Neutrophil (primary cell): ENCODE measurements around the gene GRM1.
"Not testable (repeated sequence)": the region's sequence is repeated elsewhere in the genome, so short reads cannot be mapped to it uniquely, and the experiment has no call there.

Source experiments
- H3K27ac ChIP-seq: fragments of 200-600 bp; sonication (generic); 2 replicates; pipeline ENCODE4 v1.5.1; 2016; ENCODE audit warnings: mild to moderate bottlenecking, moderate library complexity
- H3K27me3 ChIP-seq: fragments of 200-600 bp; sonication (generic); 2 replicates; pipeline ENCODE4 v1.6.0; 2016; ENCODE audit warnings: mild to moderate bottlenecking
- H3K36me3 ChIP-seq: fragments of 200-600 bp; sonication (generic); 2 replicates; pipeline ENCODE4 v1.5.1; 2017
- H3K4me1 ChIP-seq, 2 experiments: fragments of 200-600 bp in 1 of 2; sonication (generic) in 1 of 2; 1 replicate in 1 of 2; 2 replicates in 1 of 2; pipeline versions ENCODE4 v1.5.1 to v1.6.1; 2013 to 2016; ENCODE audit warnings: low read depth in 1 of 2, low read length in 1 of 2, mild to moderate bottlenecking in 1 of 2, moderate library complexity in 1 of 2; ENCODE audit not compliant: control insufficient read depth in 1 of 2, insufficient read depth in 1 of 2
- H3K4me3 ChIP-seq, 2 experiments: fragments of 200-600 bp in 1 of 2; sonication (generic) in 1 of 2; 1 replicate in 1 of 2; 2 replicates in 1 of 2; pipeline ENCODE4 v1.5.1; 2013 to 2016; ENCODE audit warnings: low read depth in 1 of 2, low read length in 1 of 2, mild to moderate bottlenecking in 1 of 2, moderate library complexity in 1 of 2
- H3K9me3 ChIP-seq: fragments of 200-600 bp; sonication (generic); 2 replicates; pipeline ENCODE4 v1.5.1; 2016
- CTCF ChIP-seq: fragments of 200-600 bp; sonication (generic); IDR thresholded peaks from 2 replicates; pipeline ENCODE4 v1.5.1; 2016; ENCODE audit warnings: antibody characterized with exemption

The GRM1 gene

DNA sequence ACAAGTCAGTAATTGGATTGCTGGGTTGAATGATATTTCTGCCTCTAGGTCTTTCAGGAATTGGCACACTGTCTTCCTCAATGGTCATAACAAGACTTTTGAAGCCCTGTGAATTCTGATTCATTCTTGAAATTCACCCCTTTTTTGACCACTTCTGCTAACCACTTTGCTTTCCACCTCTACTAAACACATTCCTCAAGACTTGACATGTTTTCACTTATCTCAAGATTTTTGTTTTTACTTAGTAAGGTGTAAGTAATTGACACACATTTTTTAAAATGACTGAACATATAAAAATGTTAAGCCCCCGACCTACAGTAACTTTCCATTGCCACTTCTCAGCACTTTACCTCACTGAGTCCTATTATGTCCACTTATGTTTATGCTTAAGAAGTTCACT lies 239.1 kb downstream of the GRM1 start:
- H3K4me1 ChIP-seq: no peaks in the 10 kb centered on the region
- no peaks in the 10 kb centered on the region for H3K27me3 ChIP-seq
- no peak for TF ChIP-seq CTCF
- H3K27ac ChIP-seq: no peak overlapping the region
- H3K4me3 ChIP-seq: no peak overlapping the region
- H3K36me3 ChIP-seq: no peaks in the 10 kb centered on the region
- H3K9me3 ChIP-seq: no peaks in the 10 kb centered on the region

GRCh38 chr6:146269482-146269881 lies 240.6 kb downstream of the GRM1 start:
- H3K9me3 ChIP-seq: no peaks in the 10 kb centered on the region
- H3K27ac ChIP-seq: no peak overlapping the region
- no peaks in the 10 kb centered on the region for H3K27me3 ChIP-seq
- no peaks in the 10 kb centered on the region for H3K36me3 ChIP-seq
- TF ChIP-seq CTCF: no peak
- no peaks in the 10 kb centered on the region for H3K4me1 ChIP-seq
- no peak overlapping the region for H3K4me3 ChIP-seq

GRCh38 chr6:146271163-146271562 lies 242.3 kb downstream of the GRM1 start:
- H3K9me3 ChIP-seq, H3K4me1 ChIP-seq, H3K27ac ChIP-seq, H3K27me3 ChIP-seq, H3K36me3 ChIP-seq, H3K4me3 ChIP-seq: not testable (repeated sequence)

DNA sequence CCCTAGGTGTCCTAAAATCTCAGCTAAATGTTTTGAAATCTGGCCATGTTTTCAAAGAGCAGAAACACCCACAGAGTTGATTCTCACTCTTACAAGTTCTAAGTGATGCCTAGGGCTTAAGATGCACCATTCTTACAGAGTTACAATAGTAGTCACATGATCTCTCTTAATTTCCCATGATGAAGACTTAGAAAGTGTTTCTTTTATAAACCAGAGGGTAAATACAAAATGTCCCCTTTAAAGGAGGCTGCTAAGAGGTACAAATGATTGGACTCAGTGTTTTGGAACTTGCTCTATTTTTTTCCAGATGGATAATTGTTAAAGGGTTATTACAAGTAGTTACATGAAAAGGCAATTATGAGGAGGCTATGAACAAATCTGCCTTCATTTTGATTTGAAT lies 244.6 kb downstream of the GRM1 start:
- TF ChIP-seq CTCF: no peak

DNA sequence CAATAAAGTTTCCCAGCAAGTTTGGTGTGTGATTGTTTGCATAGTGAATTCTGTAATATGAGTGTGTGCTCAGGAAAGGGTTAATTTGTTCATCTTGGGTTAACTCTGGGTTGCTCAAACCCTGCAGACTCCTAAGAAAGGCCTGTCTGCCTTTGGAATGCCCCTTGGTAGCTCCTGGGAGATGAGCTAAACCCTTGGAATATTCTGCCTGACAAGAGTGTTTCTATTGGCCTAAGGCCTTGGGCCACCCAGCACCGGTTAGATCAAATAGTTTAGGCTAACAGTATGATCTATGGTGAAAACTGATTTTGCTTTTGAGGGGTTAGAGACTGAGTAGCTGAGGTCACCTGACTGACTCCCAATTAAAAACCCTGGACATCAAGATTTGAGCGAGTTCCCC lies 248.3 kb downstream of the GRM1 start:
- no peak overlapping the region for H3K4me3 ChIP-seq
- no peaks in the 10 kb centered on the region for H3K9me3 ChIP-seq
- no peak for TF ChIP-seq CTCF
- H3K27ac ChIP-seq: no peak overlapping the region
- no peaks in the 10 kb centered on the region for H3K36me3 ChIP-seq
- no peaks in the 10 kb centered on the region for H3K4me1 ChIP-seq
- no peaks in the 10 kb centered on the region for H3K27me3 ChIP-seq

More for the DNA sequence above, 244.6 kb downstream of the GRM1 start:
- Histone ChIP-seq H3K36me3 (no peaks in the 10 kb centered on the region), H3K27ac (no peak overlapping the region), H3K4me3 (no peak overlapping the region), H3K9me3 (no peaks in the 10 kb centered on the region), H3K27me3 (no peaks in the 10 kb centered on the region), H3K4me1 (no peaks in the 10 kb centered on the region)

GRCh38 chr6:146281651-146282362 lies 252.9 kb downstream of the GRM1 start:
- Histone ChIP-seq H3K4me1 (no peaks in the 10 kb centered on the region), H3K27me3 (no peaks in the 10 kb centered on the region), H3K27ac (no peak overlapping the region), H3K9me3 (no peaks in the 10 kb centered on the region), H3K4me3 (no peak overlapping the region), H3K36me3 (no peaks in the 10 kb centered on the region)
- TF ChIP-seq CTCF: no peak
